Stimulated activated CD8-positive, alpha-beta memory T cell treated with anti-CD3 and anti-CD28 coated beads, Interleukin-15, amount 100 ng/mL, for 4 hours (primary cell): ENCODE results near the gene SORT1.
"Not testable (repeated sequence)": the region's sequence is repeated elsewhere in the genome, so short reads cannot be mapped to it uniquely, and the experiment has no call there.

Experiments used
- DNase-seq, 2 donors: peaks; one replicate each; pipeline ENCODE4 v3.0.0-alpha.2; 2020; ENCODE audit warnings: low read depth in 2 of 2

The SORT1 gene

DNA sequence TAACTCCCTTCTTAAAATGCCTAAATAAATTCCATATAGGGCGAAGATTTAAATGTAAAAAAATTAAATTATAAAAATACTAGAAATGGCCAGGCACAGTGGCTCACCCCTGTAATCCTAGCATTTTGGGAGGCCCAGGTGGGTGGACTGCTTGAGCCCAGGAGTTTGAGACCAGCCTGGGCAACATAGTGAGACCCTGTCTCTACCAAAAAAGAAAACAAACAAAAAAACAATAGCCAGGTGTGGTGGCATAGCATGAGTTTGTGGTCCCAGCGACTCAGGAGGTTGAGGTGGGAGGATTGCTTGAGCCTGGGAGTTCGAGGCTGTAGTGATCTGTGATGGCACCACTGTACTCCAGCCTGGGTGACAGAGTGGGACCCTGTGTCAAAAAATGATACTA is 17.8 kb downstream of the SORT1 start:
- no peak for DNase-seq

DNA sequence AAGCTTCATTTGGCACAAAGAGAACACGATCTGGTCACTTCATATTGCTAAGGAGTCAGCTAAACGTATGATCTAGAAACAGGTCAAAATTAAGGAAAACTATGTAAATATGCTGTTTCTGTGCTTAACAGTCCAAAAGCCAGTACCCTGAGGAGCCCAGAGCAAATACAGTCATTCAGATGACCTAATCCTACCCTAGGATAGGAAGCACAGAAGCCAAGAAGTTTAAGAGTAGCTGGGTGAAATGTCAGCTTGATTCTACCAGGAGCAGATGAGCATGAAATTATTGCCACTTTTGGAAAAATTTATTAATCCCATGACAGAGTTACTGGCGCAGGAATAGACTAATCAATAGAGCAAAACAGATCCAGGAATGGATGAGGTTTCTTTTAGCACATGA is 18.3 kb downstream of the SORT1 start:
- no peak for DNase-seq

DNA sequence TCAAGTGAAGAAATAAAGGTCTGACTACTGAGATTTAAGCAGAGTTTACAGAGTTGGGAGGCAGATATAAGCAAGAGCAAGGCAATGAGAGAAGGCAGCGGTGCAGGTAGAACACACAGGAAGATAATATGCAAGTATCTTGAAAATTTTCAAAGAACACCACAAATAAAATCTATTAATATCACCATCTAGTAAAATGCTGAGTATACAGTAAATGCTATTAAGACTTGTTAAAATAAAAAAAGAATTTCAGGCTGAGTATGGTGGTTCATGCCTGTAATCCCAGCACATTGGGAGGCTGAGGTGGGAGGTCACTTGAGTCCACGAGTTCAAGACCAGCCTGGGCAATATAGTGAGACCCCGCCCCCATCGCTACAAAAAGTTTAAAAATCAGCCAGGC is 20.0 kb downstream of the SORT1 start:
- no peak for DNase-seq

DNA sequence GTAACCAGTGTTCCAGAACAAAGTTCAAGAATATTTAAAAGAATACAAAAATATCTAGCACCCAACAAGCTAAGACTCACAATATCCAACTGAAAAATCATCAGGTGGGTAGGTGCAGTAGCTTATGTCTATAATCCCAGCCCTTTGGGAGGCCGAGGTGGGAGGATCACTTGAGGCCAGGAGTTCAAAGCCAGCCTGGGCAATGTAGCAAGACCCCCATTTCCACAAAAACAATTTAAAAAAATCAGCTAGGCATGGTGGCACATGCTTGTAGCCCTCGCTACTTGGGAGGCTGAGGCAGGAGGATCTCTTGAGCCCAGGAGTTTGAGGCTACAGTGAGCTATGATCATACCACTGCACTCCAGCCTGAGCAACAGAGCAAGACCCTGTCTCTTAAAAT is 24.0 kb downstream of the SORT1 start:
- DNase-seq, result not testable (repeated sequence)

DNA sequence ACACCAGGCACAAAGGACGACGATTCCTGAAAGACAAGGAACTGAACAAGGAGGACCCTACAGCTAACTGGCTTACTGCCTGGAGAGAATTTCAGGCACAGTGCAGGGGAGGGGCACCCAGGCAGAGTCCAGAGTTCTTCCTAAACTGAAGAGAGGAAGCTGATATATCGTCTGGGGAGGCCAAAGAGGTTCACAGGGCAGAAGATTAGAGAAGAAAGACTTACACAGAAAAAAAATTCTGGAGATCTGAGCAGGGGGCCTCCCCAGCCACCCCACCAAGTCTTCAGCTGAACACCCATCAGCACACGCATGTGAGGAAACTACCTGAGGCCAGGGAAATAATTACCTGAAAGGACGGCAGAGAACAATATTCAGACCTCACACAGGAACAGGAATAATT is 24.6 kb downstream of the SORT1 start:
- no peak for DNase-seq

DNA sequence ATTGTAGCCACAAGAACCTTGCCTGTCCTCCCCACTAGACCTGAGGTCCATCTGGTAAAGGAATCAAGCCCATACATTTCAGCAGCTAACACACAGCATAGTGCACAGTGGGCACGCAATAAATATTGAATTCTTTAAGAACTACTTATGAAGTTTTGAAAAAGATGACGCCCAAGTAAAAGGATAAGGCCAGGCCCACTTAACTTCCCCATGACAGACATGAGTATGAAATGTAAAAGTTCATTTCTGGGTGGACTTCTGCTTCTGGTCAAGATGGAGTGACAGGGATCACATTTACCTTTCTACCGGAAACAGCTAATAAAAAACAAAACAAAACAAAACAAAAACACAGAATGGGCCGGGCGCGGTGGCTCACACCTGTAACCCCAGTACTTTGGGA is 25.4 kb downstream of the SORT1 start:
- no peak for DNase-seq

DNA sequence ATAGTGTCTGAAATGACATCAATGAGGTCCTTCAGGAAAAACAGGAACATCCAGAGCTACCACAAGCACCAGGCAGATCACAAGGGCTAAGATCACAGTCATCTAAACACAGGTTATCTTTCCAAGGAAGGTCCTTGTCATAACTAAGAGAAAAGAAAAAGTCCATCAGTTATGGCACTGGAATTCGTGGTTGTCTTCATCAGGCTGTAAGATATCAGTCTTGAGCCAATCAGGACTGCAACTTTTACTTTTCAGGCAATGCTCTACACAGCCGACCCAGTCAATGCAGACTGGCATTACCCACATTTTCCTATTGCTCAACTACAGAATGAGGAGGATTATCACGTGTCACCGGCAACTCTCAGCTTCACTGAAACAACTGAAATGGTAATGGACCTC is 26.4 kb downstream of the SORT1 start:
- no peak for DNase-seq

DNA sequence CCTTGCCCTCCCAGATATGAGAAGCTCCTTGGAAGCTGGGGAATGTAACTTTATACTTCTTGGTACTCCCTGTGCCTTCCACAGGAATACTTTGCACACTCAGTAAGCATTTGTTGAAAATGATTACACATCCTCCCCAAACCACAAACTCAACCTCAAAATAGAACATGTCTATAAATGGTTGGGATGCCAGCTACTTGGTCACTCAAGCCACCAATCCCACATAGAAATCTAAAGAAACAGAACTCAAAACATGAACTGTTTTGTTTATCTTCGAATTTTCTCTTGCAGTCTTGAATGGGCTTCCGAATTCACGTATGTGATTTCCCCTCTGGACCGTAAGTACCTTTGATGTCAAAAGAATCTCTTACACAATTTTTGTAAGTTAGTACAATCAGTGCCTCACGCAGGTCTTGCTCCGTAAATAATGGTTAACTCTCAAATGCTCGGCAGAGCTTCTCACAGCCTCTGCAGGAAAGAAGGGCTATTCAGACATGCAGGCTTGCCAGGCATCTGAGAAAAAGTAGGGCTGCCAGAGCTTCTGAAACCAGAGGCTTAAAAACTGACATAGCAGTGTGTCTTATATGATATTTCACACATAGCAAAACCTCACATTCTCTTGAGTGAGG is 26.9 kb downstream of the SORT1 start:
- DNase-seq, result no peak

DNA sequence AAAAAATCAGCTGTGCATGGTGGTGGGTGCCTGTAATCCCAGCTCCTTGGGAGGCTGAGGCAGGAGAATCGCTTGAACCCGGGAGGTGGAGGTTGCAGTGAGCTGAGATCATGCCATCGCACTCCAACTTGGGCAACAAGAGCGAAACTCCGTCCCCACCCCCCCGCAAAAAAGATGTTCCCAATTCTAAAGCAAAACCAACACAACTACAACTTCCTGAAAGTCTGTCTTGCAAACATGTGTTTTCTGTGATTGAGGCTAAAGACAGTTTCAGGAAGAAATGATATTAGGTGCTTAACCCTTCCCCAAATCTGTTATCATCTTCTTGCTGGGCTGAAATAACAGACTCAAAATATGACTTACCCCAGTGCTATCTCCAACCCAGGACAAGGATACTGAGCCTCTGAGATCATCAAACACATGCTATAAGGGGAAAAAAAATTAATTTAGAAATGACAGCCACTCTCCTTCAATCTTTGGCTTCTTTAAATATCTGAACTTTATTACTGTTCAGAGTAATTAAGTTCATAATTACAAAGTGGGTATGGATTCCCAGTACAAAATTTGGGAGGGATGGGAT is 28.5 kb downstream of the SORT1 start:
- DNase-seq, result no peak

DNA sequence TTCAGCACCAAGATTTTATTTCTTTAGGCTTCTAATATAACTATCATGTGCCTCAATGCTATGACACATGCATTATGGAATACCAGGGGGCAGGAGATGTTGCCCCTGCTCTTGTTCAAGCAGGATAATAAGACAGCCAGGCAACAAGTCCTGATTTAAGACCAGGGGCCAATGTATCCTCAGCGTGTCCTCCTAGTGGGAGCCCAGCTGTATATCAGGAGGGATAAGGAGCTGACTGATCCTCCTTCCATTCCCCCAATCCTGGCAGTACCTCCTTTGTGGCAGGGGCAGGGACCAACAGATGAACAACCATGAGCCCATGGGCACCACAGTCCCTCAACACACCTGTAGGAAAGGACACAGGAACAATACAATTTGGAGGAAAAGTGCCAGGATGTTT is 29.3 kb downstream of the SORT1 start:
- no peak for DNase-seq

DNA sequence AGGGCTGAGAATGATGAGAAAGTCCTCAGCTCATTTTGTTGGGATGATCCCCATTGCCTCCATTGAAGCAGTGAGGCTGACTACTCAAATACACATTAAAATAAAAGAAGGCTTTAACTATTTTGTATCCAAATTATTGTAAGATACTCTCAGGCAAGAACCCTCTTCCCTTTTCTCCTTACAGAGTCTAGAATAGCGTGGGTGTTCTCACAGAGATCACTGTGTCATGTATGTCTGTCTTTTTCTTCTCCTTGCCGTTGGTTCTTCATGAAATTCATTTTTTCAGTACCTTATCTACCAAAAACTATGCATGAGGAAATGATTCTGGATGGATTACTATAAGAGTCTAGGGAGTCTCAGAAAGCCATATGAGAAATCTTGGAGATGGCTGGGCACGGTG is 30.1 kb downstream of the SORT1 start:
- DNase-seq, result no peak

DNA sequence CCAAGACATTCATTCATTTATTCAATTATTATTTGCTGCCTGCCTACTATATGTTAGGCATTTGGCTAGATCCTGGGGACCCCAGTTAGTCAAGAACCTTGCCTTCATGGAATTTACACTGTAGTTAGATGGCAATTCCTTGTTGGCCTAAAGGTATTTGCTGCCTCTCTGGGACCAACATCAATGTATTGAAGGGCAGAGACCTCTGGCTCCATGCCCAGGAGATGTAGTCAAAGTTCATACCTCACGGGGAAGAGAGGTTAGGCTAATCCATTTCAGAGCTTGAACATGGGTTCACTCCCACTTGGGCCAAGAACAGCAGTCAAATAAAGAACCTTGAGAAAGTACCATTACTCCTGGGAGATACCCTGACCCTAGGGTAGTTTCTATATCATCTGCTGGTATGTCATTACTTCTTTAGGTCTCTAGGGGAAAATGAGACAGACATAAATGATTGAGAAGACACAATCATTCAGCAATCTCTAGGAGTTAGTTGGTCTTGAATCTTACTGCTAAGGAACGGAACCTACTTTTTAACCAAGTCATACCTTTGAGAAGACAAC is 32.0 kb downstream of the SORT1 start:
- no peak for DNase-seq

DNA sequence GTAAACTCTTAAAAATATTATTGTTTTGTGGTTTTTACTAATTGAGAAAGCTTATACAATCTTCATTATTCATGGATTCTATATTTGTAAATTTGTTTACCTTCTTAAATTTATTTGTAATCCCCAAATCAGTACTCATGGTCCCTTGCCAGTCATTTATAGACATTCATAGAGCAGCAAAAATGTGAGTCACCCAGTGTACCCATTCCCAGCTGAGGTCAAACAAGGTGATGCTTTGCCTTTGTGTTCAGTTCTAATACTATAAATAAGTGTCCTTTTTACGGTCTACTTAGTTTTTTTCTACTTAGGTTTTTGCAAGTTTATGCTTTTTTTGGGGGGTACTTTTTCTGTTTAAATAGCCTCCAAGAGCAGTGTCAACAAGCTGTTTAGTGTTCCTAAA is 36.1 kb downstream of the SORT1 start:
- no peak for DNase-seq

DNA sequence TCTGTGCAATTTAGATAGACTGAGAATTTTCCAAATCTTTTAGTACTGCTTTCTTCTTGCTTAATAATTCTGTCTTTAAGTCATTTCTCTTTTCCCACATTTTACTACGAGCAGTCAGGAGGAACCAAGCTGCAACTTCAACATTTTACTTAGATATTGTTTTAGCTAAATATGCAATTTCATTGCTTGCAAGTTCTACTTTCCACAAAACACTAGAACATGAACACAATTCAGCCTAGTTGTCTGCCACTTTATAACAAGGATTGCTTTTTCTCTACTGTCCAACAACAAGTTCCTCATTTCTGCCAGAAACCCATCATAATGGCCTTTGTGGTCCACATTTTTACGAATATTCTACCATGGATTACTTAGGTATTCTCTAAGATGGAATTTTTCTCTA is 36.6 kb downstream of the SORT1 start:
- DNase-seq, result no peak

DNA sequence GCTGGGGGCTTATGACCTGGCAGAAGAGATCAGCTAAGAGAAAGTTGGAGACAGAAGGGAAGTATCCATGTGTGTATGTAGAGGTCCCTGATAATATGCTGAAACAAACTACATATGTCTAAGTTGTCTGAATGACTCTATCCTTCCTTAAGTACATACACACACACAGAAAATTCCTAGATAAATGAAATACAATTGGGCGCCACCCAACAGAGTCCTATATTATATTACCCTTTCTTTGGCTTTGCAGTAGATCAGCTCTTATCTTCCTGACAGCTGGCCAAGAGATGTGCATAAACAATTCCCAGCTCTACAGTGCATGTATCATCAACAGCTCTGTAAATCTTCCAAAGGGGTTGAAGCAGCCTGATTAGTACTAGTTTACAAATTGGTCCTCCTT is 40.1 kb downstream of the SORT1 start:
- DNase-seq, result no peak

DNA sequence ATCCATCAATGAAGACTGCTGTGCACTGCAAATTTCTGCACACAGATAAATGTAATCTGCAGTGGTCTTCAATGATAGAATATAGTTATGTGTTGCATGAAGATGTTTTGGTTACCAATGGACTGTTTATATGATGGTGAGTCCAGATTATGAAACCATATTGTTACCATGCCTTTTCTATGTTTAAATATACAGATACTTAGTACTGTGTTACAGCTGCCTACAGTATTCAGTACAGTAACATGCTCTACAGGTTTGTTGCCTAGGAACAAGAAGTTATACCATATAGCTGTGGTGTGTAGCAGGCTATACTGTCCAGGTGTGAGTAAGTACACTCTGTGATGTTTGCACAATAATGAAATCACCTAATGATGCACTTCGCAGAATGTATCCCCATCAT is 40.8 kb downstream of the SORT1 start:
- DNase-seq, result no peak

DNA sequence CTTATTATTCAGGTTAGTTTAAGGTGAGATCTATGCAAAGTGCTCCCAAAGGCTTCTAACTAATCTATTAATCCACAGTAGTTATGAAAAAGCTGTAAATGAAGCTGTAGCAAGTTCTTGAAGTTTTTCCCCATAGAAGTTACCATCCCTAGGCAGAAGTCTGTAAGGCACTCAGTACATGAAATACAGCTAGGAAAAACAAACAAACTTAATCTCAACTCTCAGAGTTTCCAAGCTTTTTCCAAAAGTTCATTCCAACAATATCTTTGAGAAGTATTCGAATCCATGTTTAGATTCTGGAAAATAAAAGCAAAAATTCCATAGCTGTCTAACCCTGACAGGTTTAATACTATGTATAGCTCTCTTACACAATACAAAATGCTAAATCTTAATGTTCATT is 41.2 kb downstream of the SORT1 start:
- no peak for DNase-seq

DNA sequence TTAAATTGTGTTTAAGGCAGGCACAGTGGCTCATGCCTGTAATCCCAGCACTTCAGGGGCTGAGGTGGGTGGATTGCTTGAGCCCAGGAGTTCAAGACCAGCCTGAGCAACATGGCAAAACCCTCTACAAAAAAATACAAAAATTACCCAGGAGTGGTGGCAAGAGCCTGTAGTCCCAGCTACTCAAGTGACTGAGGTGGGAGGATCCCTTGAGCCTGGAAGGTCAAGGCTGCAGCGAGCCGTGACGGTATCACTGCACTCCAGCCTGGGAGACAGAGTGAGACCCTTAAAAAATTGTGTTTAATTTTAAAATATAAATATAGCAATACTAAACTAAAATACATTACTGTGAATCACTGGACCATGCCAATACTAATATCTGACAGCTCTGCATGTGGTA is 42.8 kb downstream of the SORT1 start:
- no peak for DNase-seq

DNA sequence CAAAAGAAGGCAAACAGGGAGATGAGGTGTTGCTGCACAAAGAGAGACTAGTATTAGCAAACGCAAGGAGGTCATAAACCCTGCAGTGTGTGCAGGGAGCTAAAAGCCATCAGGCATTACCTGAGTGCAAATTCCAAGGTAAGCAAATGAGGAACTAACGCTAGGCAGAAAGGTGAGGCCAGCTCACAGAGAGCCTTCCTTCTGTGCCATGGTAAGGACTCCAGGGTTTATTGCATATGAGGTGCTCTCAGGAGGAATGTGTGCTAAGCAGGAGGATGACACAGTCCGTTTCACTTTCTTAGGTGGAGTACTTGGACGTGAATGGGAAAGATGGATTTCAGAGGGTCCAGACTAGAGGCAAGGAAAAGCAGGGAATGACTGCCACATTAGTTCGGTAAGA is 46.3 kb downstream of the SORT1 start:
- no peak for DNase-seq

DNA sequence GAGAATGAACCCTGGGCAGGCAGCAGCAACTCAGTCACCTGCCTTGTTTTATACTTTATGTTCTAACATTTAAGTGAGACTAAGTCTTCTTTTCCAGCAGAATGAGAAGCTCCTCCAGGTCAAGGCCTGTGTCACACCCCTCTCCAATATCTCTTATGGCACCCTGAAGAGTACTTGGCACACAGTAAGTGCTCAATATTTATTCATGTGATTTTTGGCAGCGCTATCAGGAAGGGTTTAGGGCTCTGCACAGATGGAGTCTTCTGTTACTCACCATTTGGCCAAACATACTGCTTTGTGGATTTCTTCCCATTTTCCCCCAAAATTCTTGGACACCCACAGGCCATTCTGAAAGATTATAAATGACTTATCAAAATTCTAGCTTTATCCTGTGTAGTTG is 47.1 kb downstream of the SORT1 start:
- no peak for DNase-seq

DNA sequence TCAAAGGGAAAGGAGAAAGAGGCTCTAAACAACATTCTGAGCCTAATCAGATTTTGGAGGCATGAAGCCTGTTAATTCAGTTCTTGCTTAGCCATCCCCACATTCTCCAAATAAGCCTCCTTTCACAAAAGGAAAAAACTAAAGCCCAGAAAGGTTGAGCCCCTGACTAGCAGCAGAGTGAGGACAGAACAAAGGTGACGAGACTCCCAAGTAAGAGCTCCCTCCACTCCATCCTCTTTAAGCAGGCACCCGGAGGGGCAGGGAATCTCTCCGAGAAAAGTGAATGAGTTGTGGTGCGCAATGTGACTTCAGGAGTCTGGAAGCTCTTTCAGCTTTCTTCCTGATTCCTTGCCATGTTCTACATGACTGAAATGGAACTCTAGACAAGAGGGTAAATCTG is 47.5 kb downstream of the SORT1 start:
- no peak for DNase-seq

DNA sequence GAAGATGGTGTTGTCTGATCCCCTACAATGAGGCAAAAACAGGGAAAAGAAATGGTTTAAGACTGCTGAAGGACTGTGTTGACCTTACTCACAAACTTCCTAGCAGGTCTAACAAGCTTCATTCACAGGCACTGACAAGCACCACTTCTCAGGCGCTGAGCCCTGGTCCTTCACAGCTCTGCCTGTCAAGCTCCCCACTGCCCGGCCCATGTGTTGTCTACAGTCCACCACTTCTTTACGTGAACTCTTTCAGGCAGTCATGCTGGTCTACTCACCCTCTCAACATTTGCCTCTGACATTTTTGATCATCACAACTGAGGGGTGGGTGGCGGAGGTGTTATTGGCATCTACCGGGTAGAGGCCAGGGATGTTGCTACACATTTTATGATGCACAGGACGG is 50.2 kb downstream of the SORT1 start:
- no peak for DNase-seq

DNA sequence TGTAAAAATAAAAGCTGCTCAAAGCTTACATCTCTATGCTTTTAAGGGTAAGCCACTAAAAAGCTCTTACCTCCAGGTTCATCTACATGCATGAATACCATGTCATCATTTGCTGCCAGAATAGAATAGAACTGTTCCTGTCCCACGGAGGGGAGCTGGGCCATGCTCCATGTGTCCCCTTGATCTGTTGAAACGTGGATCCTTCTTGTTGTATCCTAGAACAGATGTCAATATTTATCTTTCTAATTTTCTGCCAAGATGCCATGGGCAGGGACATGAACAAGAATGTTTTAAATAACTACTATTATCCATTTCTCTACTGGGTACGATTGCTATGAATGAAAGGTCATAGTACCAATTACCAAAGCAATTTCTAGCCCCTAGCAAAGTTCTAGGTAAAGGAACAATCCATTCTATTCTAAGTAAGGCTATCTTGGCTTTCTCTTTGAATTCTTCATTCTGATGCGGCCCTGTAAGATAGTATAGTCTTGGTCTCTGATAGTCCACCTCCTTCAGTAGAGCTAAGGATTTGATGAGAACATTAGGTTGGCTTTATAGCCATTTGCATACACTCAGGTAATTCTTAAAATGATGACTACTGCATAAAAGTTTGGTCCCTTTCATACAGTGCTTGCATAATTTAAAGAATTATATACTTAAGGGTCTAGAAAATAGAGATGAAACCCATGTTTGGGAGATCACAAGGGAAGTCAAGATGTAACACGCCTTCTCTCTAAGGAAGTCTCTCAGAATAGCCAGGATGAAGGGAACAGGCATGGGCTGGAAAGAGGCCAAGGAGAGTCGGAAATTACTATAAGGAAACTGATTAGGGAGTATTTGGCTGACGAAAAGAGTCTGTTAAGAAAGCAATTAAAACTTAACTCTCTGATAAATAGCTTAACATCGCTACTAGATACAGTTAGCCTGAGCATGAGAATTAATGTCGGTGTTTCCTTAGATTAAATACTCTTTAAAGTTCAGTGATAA is 55.5 kb downstream of the SORT1 start:
- DNase-seq, result no peak
